Stimulated activated CD8-positive, alpha-beta memory T cell treated with anti-CD3 and anti-CD28 coated beads, Interleukin-7, amount 100 ng/mL, for 48 hours (primary cell): ENCODE data around the gene DAAM2.

ENCODE experiments used
- DNase-seq, 2 donors: peaks; one replicate each; pipeline ENCODE4 v3.0.0-alpha.2; 2020; ENCODE audit warnings: low read depth in 1 of 2; ENCODE audit errors: extremely low read depth in 1 of 2

The DAAM2 gene

GRCh38 chr6:39904946-39905639 is 112.9 kb downstream of the DAAM2 start:
- DNase-seq = no peak

DNA sequence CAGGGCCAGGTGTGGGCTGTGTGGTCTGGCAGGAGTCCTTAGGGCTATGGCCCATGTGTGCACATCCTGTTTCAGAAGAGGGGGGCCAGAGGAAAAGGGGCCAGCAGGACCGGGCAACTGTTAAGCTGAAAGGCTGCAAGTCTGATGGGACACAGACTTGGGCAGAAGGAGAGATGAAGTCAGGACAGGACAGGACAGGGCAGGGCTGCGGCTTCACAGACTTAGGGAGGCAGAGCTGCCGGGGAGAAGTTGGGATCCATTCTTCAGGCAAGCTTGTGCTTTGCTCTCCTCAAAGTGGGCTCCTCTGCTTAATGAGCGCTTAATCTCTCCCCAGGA is 113.4 kb downstream of the DAAM2 start:
- no peak for DNase-seq

DNA sequence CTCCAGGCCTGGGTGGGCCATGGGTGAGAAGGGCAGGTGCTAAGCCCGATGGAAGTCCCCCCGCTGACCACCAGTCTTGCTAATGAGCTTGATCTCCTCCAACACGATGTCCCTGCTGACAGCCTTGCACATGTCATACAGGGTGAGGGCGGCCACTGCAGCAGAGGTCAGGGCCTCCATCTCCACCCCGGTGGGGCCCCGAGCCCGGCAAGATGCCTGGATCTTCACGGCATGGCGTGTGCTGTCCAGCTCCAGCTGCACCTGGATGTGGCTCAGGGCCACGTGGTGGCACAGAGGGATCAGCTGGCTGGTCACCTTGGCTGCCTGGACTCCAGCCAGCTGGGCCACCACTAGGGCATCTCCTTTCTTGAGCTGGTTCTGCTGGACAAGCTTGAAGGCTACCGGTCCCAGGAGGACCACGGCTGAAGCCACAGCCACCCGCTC is 114.2 kb downstream of the DAAM2 start:
- DNase-seq = no peak

DNA sequence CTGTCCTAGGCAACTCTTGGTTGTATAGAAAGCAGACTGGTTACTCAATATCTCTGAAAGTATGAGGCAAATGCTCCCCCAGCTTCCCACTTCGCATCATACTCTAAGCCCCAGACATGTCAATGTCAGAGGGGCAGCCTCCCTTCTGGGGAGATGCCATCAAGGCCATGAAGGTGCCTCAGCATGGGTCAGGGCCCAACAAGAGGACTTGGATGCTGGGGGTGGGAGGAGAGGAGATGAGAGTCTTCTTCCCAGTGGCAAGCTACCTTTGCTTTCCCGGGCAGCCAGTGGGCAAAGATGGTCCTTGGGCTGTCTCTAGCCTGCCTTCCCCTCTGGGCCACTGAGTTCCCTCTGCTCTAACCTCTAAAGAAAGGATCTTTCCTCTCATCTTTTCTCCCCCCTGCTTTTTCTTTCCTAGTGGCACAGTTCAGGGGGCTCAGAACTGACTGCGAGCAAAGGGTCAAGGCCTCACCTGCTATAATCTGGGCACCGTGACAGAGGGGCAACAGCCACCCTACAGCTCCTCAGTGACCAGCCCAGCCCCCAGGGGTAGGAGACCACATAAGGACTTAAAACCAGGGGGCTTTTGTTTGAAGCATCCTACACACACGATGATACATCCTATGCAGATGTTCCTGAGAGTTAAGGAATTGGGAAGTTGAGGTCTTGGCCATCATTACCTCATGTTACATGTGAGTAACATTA is 115.8 kb downstream of the DAAM2 start:
- no peak for DNase-seq

GRCh38 chr6:39908838-39909583 is 116.8 kb downstream of the DAAM2 start:
- DNase-seq = no peak

GRCh38 chr6:39909701-39910100 is 117.5 kb downstream of the DAAM2 start:
- no peak for DNase-seq

DNA sequence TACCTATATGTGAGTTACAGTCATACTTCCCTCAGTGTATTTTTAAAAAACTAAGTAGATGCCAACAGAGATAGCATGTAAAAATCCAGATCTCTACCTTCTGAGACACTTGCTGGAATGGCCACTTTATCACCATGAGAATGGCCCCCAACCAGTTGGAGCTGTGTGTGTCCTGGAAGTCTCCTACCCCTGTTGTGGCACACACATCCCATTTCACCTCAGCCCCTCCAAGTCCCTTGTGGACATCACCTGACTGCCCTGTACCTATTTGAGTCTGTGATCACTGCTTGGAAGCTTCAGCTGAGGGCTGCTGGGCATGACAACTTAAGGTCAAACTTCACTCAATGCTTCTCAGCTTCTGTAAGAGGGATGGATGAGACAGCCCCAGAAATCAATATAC is 118.0 kb downstream of the DAAM2 start:
- no peak for DNase-seq

DNA sequence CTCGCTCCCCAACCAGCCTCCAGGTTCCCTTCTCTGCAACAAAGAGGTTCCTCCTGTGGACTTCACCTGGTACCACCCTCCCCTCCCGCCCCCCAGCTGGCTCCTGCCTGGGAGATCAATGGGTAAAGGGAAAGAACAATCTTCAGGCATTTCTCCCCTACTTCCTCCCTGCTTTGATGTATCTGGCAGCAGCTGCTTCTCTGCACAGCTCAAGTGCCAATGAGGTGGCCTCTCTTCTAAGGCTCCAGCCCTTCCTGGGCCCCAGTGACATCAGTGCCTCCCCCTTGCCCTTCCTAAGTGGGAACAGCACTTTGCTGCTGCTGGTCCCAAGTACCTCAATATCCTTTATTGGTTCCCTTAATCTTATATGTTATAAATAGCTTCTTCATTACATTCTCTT is 118.6 kb downstream of the DAAM2 start:
- DNase-seq = no peak

DNA sequence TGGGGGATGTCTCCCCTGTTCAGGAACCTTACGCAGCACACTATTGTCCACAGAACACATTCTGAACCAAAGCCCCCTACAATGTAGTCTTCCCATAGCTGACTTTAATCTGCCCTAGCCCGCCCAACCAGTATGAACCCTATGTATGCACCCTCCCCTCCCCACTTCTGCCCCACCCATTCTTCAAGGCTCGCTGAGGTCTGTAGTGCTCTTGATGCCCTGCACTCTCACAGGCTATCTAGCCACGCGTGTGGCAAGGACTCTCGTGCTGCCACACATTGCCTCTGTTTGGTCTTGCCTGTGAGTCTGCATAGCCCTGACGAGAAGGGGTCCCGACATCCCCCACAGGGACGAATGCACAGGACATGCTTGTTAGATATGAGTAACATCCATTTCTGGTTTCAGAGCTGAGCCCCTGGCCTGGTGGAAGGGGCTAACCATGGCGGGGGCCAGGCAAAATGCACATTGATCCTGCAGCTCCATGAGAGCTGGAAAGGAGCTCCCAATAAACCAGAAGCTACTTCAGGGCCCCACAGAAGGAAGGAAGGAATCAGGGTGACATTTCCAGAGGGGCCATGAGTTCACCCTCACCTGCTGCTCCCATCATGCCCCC is 119.4 kb downstream of the DAAM2 start:
- DNase-seq = no peak

- DNase-seq = no peak
Measured at GRCh38 chr6:39912446-39912845, 120.3 kb downstream of the DAAM2 start.

DNA sequence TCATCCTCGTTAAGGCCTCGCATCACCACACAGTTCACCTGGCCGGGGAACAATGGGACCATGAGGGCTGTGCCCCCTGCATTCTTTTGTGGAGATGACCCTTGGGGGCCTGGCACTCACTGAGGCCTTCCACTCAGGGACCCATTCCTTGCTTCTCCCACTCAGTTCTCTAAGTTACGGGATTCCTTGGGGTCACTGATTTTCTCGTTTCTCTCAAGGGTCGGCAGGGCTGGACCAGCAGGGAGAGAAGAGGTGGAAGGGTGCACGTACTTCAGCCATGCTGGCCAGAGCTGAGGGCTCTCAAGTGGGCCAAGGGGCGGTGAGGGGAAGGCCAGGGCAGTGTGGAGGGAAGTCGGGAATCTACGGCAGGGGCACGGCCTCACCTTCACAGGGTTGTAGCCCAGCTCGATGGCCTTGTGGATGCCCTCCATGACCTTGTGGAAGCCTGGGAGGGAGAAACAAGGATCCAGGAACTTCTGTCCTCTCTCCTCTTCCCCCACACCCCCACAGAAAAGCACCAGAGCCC is 121.3 kb downstream of the DAAM2 start:
- DNase-seq = no peak

- DNase-seq = no peak
Measured at GRCh38 chr6:39914239-39914638, 122.1 kb downstream of the DAAM2 start.

DNA sequence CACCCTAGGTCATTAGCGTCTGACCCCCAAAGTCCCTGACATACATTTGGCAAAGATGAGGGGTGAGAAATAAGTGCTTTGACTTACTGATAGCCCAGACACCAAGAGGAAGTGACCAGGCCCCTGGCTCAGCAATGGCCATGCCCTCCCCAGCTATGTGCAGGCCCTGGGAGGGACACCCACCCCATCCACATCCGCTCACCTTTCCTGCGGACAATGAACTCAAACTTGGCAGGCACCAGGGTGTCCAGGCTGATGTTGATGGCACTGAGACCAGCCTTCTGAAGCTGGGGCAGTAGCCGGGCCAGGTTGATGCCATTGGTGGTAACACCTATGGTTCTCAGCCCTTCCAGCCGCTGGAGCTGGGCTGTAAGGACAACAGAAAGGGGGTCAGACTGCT is 123.7 kb downstream of the DAAM2 start:
- no peak for DNase-seq

DNA sequence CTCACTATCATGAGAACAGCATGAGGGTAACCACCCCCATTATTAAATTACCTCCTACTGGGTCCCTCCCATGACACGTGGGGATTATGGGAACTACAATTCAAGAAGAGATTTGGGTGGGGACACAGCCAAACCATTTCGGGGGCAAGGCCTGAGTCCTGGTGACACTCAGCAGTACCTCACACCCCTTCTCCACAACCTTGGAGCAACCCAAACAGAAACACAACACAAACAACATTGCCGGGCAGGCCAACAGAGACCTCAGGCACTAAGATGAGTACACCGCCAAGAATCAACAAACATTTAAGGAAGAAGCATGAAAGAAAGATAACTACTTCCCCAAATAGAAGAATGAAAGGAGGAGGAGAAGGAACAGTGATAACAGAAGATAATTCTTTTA is 125.2 kb downstream of the DAAM2 start:
- no peak for DNase-seq

DNA sequence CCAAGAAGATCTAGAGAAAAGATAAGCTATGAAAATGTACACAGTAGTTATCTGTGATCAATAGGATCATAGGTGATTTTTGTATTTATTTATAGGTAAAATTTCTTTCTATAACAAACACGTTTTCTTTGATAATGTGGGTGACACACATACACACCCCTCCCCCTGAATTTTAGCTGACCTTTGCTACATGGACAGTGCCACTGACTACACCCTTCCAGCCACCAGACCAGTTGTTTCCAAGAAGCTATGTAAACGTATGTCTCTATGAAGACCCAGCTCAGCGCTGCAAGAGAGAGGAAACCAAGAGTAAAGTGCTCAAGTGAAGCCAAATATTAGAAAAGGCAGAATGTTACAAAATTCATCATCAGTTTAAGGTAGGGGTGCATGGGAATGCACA is 125.8 kb downstream of the DAAM2 start:
- no peak for DNase-seq

DNA sequence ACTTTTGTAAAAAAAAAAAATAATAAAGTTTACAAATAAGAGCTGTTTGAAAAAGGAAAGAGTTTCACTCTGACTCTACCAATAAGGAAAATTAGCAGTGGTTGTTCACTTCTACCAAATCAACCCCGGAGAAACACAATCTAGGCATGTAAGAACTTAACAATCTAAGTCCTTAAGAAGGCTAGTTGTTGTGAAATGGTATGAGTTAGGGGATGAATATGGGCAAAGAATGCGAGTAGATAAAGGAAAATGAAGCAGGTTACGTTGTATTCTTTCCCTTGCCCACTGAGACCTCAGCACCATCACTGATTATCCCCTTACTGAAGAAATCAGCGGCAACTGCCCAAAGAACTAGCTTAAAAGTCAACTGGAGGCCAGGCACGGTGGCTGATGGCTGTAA is 126.7 kb downstream of the DAAM2 start:
- DNase-seq = no peak

DNA sequence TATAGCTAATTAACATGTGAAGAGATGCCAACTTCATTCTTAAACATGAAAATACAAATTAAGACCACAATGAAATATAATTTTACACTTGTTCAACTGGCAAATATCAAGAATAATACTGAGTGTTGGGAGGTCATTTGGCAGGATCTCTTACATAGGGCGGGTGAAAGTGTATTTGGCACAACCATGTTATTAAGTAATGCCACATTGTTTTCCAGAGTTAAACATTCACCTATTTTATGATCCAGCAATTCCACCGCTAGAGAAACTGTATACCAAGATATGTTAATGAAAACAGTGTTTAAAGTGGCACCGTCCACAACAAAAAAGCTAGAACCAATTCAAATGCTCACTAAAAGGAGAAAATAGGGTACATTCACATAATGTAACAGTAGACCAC is 128.0 kb downstream of the DAAM2 start:
- DNase-seq = no peak

GRCh38 chr6:39922821-39923220 is 130.6 kb downstream of the DAAM2 start:
- no peak for DNase-seq

DNA sequence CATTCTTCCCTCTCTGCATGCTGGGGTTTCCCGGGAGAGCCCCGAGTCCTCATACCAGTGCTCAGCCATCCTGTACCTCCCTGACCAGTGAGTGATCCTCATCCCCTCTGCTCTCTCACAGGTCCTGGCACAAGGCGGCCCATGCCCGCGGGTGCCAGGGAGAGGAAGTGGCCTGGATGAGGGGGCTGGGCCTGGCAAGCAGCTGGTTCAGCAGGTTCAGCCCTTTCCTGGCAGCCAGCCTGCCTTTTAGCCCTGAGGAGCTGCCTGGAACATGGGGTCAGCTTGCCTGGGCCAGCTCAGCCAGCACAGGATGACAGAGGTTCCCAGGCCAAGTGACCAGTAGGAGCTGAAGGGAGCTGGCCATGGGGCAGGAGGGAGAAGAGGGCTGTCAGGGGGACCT is 131.2 kb downstream of the DAAM2 start:
- DNase-seq = no peak

GRCh38 chr6:39923861-39924260 is 131.7 kb downstream of the DAAM2 start:
- DNase-seq = no peak

DNA sequence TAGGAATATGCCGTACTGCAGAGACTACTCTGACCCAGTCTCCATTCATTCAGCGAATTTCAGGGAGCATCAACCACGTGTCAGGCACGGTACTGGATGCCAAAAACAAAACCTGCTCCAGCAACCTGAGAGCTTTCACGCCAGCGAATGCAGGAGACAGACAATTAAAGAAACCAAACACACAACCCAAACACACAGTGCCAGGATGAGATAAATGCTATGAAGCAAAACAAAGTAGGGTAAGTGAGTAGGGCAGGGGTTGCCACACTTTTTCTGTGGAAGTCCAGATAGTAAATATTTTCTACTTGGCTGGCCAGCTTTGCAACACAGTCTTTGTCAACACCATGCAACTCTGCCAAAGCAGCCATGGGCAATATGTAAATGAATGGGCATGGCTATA is 132.1 kb downstream of the DAAM2 start:
- DNase-seq = no peak
